GM12878 (cell line): ENCODE data around the gene QSOX2. TPM values are rescaled to one million over a fixed set of nuclear protein-coding genes. Genes with fewer than 3 reads are reported as not detected.

ENCODE experiments used
- ATAC-seq: fragments of 200-7000 bp; cut with Tn5 transposase; 3 replicates; pipeline ENCODE4 v1.9.1; 2020; ENCODE audit warnings: mild to moderate bottlenecking, moderate library complexity
- BruUV-seq: library from RNA; stranded (reverse); fragments of 400-500 nt; replicated peaks from 2 replicates; lab custom pipeline; 2021; lab: Mats Ljungman, UMichigan
- CTCF ChIA-PET: fragments of 300-600 bp; sonication (Branson Sonifier 250); formaldehyde crosslinking; extraction: SDS; loops from one replicate; lab custom pipeline; 2021; ENCODE audit warnings: inconsistent platforms; lab: Yijun Ruan, JAX
- POLR2A ChIA-PET: fragments of 350-600 bp; formaldehyde crosslinking; extraction: SDS; loops from one replicate; lab custom pipeline; 2021; ENCODE audit warnings: inconsistent platforms; lab: Charles Lee
- RAD21 ChIA-PET: fragments of 300-600 bp; sonication (Branson Sonifier 250); formaldehyde crosslinking; loops from one replicate; lab custom pipeline; 2023; ENCODE audit warnings: antibody characterized with exemption; ENCODE audit not compliant: unreplicated experiment; lab: Charles Lee
- SMC1A ChIA-PET: fragments of 300-600 bp; sonication (Branson Sonifier 250); formaldehyde crosslinking; loops from one replicate; lab custom pipeline; 2023; ENCODE audit not compliant: unreplicated experiment, uncharacterized antibody; lab: Charles Lee
- DNase-seq: peaks from one replicate; pipeline ENCODE4 v3.0.0-alpha.2; 2011; ENCODE audit warnings: low read depth, low spot score
- FAIRE-seq: peaks from 3 replicates; lab custom pipeline; 2011; peaks lifted over from hg19 to GRCh38; lab: Jason Lieb, UNC
- H2AFZ ChIP-seq: 2 replicates; pipeline ENCODE4 v1.6.0; 2011; ENCODE audit warnings: low read depth, low read length, control low read depth; ENCODE audit not compliant: control insufficient read depth
- H3K27ac ChIP-seq: 2 replicates; pipeline ENCODE4 v1.5.1; 2011; ENCODE audit warnings: control low read depth; ENCODE audit not compliant: control insufficient read depth, insufficient read depth
- H3K27me3 ChIP-seq, 2 experiments: replicated peaks in 1 of 2; 2 replicates each; pipeline versions ENCODE4 v1.6.0 to v1.6.1; 2011; ENCODE audit warnings: low read length in 1 of 2; ENCODE audit not compliant: control insufficient read depth in 2 of 2, insufficient read depth in 2 of 2
- H3K36me3 ChIP-seq, 2 experiments: 2 replicates each; pipeline ENCODE4 v1.5.1; 2011; ENCODE audit warnings: low read length in 1 of 2; ENCODE audit not compliant: control insufficient read depth in 2 of 2, insufficient read depth in 2 of 2
- H3K4me1 ChIP-seq: 2 replicates; pipeline ENCODE4 v1.6.1; 2011; ENCODE audit warnings: mild to moderate bottlenecking, low read length, moderate library complexity, mixed read lengths; ENCODE audit not compliant: control insufficient read depth, insufficient read depth
- H3K4me2 ChIP-seq: 2 replicates; pipeline ENCODE4 v1.6.0; 2011; ENCODE audit warnings: control low read depth; ENCODE audit not compliant: control insufficient read depth, insufficient read depth
- H3K4me3 ChIP-seq: fragments of 200-600 bp; sonication (generic); 2 replicates; pipeline ENCODE4 v1.5.1; 2016
- H3K79me2 ChIP-seq: 2 replicates; pipeline ENCODE4 v1.6.0; 2011; ENCODE audit warnings: low read length; ENCODE audit not compliant: control insufficient read depth, insufficient read depth
- H3K9ac ChIP-seq: 2 replicates; pipeline ENCODE4 v1.8.0; 2011; ENCODE audit warnings: low read length, control low read depth, mixed read lengths; ENCODE audit not compliant: control insufficient read depth, insufficient read depth
- H3K9me3 ChIP-seq: replicated peaks from 3 replicates; pipeline ENCODE4 v1.5.1; 2011; ENCODE audit warnings: mild to moderate bottlenecking, low read length; ENCODE audit not compliant: control insufficient read depth, insufficient read depth
- H4K20me1 ChIP-seq: 2 replicates; pipeline ENCODE4 v1.6.0; 2011; ENCODE audit not compliant: control insufficient read depth, insufficient read depth
- CUX1 ChIP-seq: IDR thresholded peaks from 2 replicates; pipeline ENCODE4 v1.6.1; 2012; ENCODE audit warnings: improper control_type of control experiment, low read depth, low read length; ENCODE audit not compliant: insufficient replicate concordance
- EGR1 ChIP-seq, 2 experiments: IDR thresholded peaks; 1 replicate in 1 of 2; 2 replicates in 1 of 2; pipeline ENCODE4 v1.6.1; 2011 to 2012; ENCODE audit warnings: low read depth in 2 of 2, low read length in 2 of 2, borderline replicate concordance in 1 of 2, mild to moderate bottlenecking in 1 of 2, moderate library complexity in 1 of 2
- EP300 ChIP-seq, 2 experiments: fragments of 150-350 bp in 1 of 2; IDR thresholded peaks; 2 replicates each; pipeline ENCODE4 v1.6.1; 2011 to 2012; ENCODE audit warnings: low read depth in 2 of 2, low read length in 2 of 2, borderline replicate concordance in 1 of 2, improper control_type of control experiment in 1 of 2, inconsistent platforms in 1 of 2; ENCODE audit not compliant: control insufficient read depth in 1 of 2
- ESRRA ChIP-seq: IDR thresholded peaks from 2 replicates; pipeline ENCODE4 v1.6.1; 2012; ENCODE audit warnings: mild to moderate bottlenecking, low read length, improper control_type of control experiment
- JUND ChIP-seq: IDR thresholded peaks from 2 replicates; pipeline ENCODE4 v1.6.1; 2012; ENCODE audit warnings: low read depth, mild to moderate bottlenecking, low read length, improper control_type of control experiment, moderate library complexity
- LARP7 ChIP-seq: fragments of 450-650 bp; IDR thresholded peaks from 2 replicates; pipeline ENCODE4 v1.6.1; 2017; ENCODE audit warnings: mild to moderate bottlenecking
- NR2C1 ChIP-seq: fragments of 450-650 bp; IDR thresholded peaks from 2 replicates; pipeline ENCODE4 v1.6.1; 2017; ENCODE audit warnings: antibody characterized with exemption, mild to moderate bottlenecking, moderate library complexity
- SUPT20H ChIP-seq: IDR thresholded peaks from 2 replicates; pipeline ENCODE4 v1.6.1; 2011; ENCODE audit warnings: low read depth, mild to moderate bottlenecking, low read length, moderate library complexity, borderline replicate concordance; ENCODE audit not compliant: control insufficient read depth
- TCF12 ChIP-seq: IDR thresholded peaks from 2 replicates; pipeline ENCODE4 v1.6.1; 2011; ENCODE audit warnings: low read depth, mild to moderate bottlenecking, low read length
- USF1 ChIP-seq: IDR thresholded peaks from 2 replicates; pipeline ENCODE4 v1.6.1; 2011; ENCODE audit warnings: borderline replicate concordance, low read depth, mild to moderate bottlenecking, moderate library complexity, mixed read lengths, low read length; ENCODE audit not compliant: insufficient read depth; ENCODE audit errors: extremely low read length
- YBX1 ChIP-seq: fragments of 450-650 bp; IDR thresholded peaks from 2 replicates; pipeline ENCODE4 v1.6.1; 2016; ENCODE audit warnings: antibody characterized with exemption
- ZBTB4 ChIP-seq: fragments of 450-650 bp; formaldehyde crosslinking; IDR thresholded peaks from 2 replicates; pipeline ENCODE4 v1.4.0; 2022; ENCODE audit warnings: mild to moderate bottlenecking, moderate library complexity
- ZNF207 ChIP-seq: fragments of 450-650 bp; IDR thresholded peaks from 2 replicates; pipeline ENCODE4 v1.6.1; 2014; ENCODE audit warnings: antibody characterized with exemption, mild to moderate bottlenecking, borderline replicate concordance
- WGBS: methylation state at CpG from one replicate; pipeline ENCODE4 v1.1.6; 2016; ENCODE audit warnings: low lambda C conversion rate; ENCODE audit not compliant: insufficient replicate concordance, insufficient coverage; ENCODE audit errors: missing lambda C conversion rate; 5-methylcytosine and 5-hydroxymethylcytosine counted together
- in situ Hi-C: fragments of 300-500 bp; cut with MboI; formaldehyde crosslinking; loops from 9 replicates; pipeline ENCODE4 v1.14.3; 2018; ENCODE audit warnings: mixed read lengths
- intact Hi-C: fragments of 100-400 bp; cut with micrococcal nuclease; formaldehyde crosslinking; loops from one replicate; pipeline ENCODE4 v1.14.2; 2022; ENCODE audit not compliant: unreplicated experiment
- polyA plus RNA-seq, 11 experiments: library from polyadenylated mRNA; depleted of rRNA in 4 of 11; unstranded in 6 of 11; stranded (reverse) in 5 of 11; fragments of >200 nt; fragmentation: Nextera tagmentation in 4 of 11; fragmentation: Illumina TruSeq in 1 of 11; extraction: Ambion mirVana in 4 of 11; extraction: Trizol in 1 of 11; gene quantifications; 1 replicate in 1 of 11; 2 replicates in 10 of 11; pipeline versions ENCODE4 v1.2.1 to v1.2.3, GENCODE V29; 2011 to 2016; ENCODE audit warnings: inconsistent platforms in 2 of 11, missing spikeins in 2 of 11, low read depth in 1 of 11
- total RNA-seq, 4 experiments: library from RNA; depleted of rRNA in 3 of 4; stranded (reverse); fragments of >200 nt in 3 of 4; fragmentation: Illumina TruSeq in 1 of 4; extraction: Trizol in 1 of 4; gene quantifications; 2 replicates each; pipeline versions ENCODE4 v1.2.1 to v1.2.3, GENCODE V29; 2013 to 2021

The QSOX2 gene
- total and polyA plus RNA-seq, 10 of the 15 experiments (the other 5 are each of a cell fraction or from before 2014, with no cell fraction given): 0.34 to 16.1 (median 8.2) TPM

GRCh38 chr9:136230773-136231172 lies 14.8 kb downstream of the QSOX2 start:
- Histone ChIP-seq H3K9ac (no peak overlapping the region), H3K36me3 (peaks cover 3 to 19% of the 10 kb centered on the region in 2 experiments; a peak in 3 of 4 replicates), H3K4me1 (peaks cover 8% of the 10 kb centered on the region), H3K79me2 (peaks cover 2% of the 10 kb centered on the region; the same call in 1 of the 2 replicates), H2AFZ (no peak overlapping the region), H3K9me3 (no peaks in the 10 kb centered on the region), H3K27me3 (no peaks in the 10 kb centered on the region), H3K4me2 (no peak overlapping the region), H3K27ac (no peak overlapping the region), H4K20me1 (no peaks in the 10 kb centered on the region), H3K4me3 (no peak overlapping the region)
- FAIRE-seq: no peak
- intact Hi-C loops (no loop called here), in situ Hi-C loops (no loop called here)
- RAD21 ChIA-PET: no interaction called here
- 86% methylated on average over 9 of the region's 9 CpGs for WGBS
- POLR2A ChIA-PET: no interaction called here
- no peak for ATAC-seq
- no TSS peak for BruUV-seq
- SMC1A ChIA-PET: no interaction called here
- no peak for DNase-seq
- CTCF ChIA-PET: no interaction called here
- TF ChIP-seq YBX1 (no peak), TCF12 (no peak), NR2C1 (no peak), USF1 (no peak), ZNF207 (no peak), EP300 (IDR thresholded peaks at IDR 0.05; ENCODE audit: borderline replicate concordance in 1 of 2, control insufficient read depth in 1 of 2, low read depth in 2 of 2, low read length in 2 of 2) (no peak), ESRRA (no peak), ZBTB4 (CRISPR knock-in tag) (no peak), CUX1 (no peak), LARP7 (no peak), SUPT20H (no peak), JUND (no peak), EGR1 (IDR thresholded peaks at IDR 0.05; ENCODE audit: borderline replicate concordance in 1 of 2, low read depth in 2 of 2, low read length in 2 of 2) (no peak)
